ENCODE data around the gene DHRS1. TPM values are rescaled to one million over a fixed set of nuclear protein-coding genes. Genes with fewer than 3 reads are reported as not detected.

The DHRS1 gene
- total RNA-seq, 2 experiments from 2014 or later = 7.8 to 9.0 TPM

DNA sequence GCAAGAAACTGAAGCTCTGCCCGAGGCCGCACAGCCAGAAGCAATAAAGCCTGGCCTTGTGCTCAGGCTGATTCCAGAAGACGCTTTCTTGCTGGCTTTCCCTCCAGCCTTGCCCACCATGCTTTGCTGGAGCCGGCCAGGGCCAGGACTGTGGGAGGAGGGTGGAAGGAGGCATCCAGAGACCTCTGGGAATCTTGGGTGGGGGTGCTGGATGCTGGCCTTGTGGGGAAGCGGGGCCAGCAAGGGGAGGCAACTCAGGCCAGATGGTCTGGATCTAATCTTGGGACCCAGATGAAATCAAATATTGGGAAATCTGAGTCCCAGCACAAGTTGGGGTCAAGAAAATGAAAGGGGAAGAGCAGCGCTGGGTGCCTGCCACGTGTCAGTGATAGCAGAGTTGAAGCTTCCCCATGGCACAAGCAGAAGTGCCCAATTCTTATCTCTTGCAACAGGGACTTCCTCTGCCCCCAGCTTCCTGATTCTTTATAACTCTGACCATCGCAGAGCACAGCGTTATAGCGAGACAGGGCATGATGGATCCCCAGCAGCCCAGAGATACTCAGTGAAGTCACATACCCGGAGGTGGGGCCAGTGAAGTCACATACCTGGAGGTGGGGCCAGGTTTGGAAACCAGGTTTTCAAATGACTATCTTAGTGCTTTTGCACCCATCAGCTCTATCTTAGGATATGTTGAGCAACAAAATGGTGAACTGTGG, 21.8 kb downstream of the DHRS1 start:
- CTCF ChIA-PET = interaction anchor here (1.0 to 2.9 kb wide), 3 partner anchors 14 to 35 kb away, joined by 3 to 8 read pairs (median 3); partner anchors contain the start of gene CIDEB
- POLR2A ChIA-PET = no interaction called here

DNA sequence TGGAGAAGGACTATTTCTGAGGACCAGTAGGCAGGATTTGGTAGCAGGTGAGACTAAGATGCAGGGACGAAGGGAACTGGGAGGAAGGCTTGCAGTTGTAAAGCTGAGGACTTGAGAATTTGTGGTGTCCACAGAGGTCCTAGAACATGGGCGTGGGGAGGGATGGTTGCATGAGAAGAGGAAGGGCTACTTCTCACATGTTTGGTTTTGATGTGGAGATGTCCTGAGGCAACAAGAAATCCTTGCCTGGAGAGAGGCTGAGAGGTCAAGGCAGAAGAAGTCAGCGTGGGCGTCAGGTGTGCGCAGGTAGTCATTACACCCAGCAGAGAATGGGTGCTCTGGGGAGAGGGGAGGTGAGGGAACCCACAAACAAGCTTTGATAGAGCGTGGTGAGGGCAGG, 22.5 kb downstream of the DHRS1 start:
- POLR2A ChIA-PET = no interaction called here
- CTCF ChIA-PET = interaction anchor here (1.0 to 1.4 kb wide), 2 partner anchors 31 to 34 kb away, joined by 3 read pairs; partner anchors contain the start of gene CIDEB

DNA sequence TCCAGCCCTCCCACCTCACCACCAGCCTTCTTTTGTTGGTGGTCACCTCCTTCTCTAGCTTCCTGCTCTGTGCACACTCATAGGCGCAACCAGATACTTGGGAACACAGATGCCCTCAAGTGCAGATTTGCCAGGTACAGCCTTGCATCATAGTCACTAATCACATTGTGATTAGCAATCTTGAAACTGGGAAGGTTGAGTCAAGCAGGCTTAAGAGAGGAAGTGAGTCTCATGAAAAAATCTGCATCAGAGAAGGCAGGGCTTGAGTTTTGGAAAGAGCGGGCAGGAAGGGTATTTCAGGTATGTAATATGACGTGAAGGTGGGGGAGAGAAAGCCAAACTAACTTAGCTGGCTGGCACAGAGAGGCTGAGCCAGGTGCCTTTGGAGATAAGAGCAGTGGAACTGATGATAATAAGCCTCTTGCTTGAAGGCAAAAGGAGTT, 25.5 kb downstream of the DHRS1 start:
- POLR2A ChIA-PET = interaction anchor here (1.4 to 2.1 kb wide), 3 partner anchors 16 to 27 kb away, joined by 3 to 12 read pairs (median 7); partner anchors contain the start of genes DHRS1 and NOP9
- CTCF ChIA-PET = interaction anchor here (0.6 to 2.9 kb wide), 10 partner anchors 15 to 80 kb away, joined by 3 to 10 read pairs (median 4); partner anchors contain the start of gene TINF2

DNA sequence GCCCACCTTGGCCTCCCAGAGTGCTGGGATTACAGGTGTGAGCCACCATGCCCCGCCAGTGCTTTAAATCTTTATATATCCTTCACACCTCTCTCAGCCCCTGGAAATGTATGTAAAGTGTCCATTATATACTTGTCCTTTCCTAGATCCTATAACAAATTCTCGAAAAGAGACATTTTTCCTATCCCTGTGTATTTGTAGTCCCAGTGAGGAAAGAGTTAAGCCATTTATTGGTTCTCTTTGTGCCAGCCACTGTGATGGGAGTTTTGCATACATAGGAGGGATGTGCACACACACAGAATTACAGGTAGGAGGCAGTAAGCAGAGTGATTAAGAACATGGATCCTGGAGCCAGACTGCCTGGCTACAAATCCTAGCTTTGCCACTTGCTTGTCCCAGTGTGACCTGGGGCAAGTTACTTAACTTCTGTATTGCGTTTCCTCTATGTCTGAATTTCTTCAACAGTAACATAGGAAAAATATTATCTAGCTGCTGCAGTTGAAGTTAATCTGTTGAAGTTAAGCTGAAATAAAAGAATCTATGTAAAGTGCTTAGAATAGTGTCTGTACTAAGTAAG, 26.1 kb downstream of the DHRS1 start:
- POLR2A ChIA-PET = interaction anchor here (0.5 to 2.1 kb wide), 4 partner anchors 17 to 185 kb away, joined by 3 to 12 read pairs (median 6); partner anchors contain the start of genes DHRS1 and NOP9
- CTCF ChIA-PET = interaction anchor here (0.6 to 2.9 kb wide), 10 partner anchors 16 to 79 kb away, joined by 3 to 10 read pairs (median 4); partner anchors contain the start of gene TINF2

GRCh38 chr14:24272467-24272866, 27.1 kb downstream of the DHRS1 start:
- POLR2A ChIA-PET = no interaction called here
- CTCF ChIA-PET = interaction anchor here (1.2 to 3.8 kb wide), 4 partner anchors 17 to 30 kb away, joined by 3 to 17 read pairs (median 16); partner anchors contain the start of gene TINF2

- POLR2A ChIA-PET = interaction anchor here (0.6 to 2.8 kb wide), 4 partner anchors 25 to 43 kb away, joined by 3 to 24 read pairs (median 6); partner anchors contain the start of genes DHRS1, NOP9 and TINF2
- CTCF ChIA-PET = interaction anchor here (0.9 to 3.8 kb wide), 8 partner anchors 8 to 78 kb away, joined by 3 to 17 read pairs (median 4); partner anchors contain the start of genes TINF2 and TM9SF1
Observed at GRCh38 chr14:24271834-24272263, 27.7 kb downstream of the DHRS1 start.

DNA sequence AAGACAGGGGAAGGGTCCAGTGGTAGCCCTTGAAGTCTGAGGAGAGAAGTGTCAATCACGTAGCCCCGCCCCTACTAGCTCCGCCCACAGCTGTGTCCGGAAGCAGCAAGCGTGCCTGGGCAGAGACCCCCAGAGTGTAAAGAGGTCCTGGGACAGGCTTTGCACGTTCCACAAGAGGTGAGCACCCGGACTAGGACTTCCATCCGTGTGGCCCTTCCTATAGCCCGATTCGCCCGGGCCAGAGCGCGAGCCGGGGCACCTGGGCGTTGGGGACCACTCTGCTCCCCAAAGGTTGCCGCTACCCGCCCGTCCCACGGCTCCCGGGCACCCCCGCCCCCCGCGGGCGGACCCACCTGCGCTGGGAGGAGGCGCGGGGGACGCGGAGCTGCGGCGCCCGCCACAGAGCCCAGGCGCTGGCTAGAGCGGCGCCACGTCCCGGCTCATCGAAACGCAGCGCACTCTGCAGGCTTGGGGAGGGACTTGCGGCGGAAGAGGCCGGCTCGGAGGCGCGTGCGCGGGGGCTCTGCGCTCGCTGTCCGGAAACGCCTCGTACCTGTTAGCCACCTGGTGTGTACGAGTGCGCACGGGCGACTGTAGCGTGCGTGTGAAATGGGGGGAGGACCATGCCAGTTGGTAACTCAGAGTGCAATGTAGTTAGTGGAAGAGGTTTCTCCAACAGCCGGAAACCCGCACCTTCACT, 28.3 kb downstream of the DHRS1 start, which contains the start of gene RABGGTA:
Gene RABGGTA (minus strand): TSS at position 464 of the 700 bp plus-strand sequence. CDS start 482 bp downstream, outside the sequence.
- ChIA-PET CTCF (interaction anchor here (0.7 to 3.8 kb wide), 12 partner anchors 8 to 77 kb away, joined by 3 to 17 read pairs (median 3); partner anchors contain the start of genes CIDEB, LTB4R, TINF2 and TM9SF1), POLR2A (interaction anchor here (0.6 to 2.8 kb wide), 6 partner anchors 8 to 43 kb away, joined by 3 to 24 read pairs (median 4); partner anchors contain the start of genes DHRS1, NOP9 and TINF2)

GRCh38 chr14:24270537-24271133, 28.9 kb downstream of the DHRS1 start:
- POLR2A ChIA-PET = interaction anchor here (1.0 to 2.8 kb wide), 5 partner anchors 9 to 29 kb away, joined by 3 to 24 read pairs (median 4); partner anchors contain the start of genes DHRS1, NOP9 and TINF2

DNA sequence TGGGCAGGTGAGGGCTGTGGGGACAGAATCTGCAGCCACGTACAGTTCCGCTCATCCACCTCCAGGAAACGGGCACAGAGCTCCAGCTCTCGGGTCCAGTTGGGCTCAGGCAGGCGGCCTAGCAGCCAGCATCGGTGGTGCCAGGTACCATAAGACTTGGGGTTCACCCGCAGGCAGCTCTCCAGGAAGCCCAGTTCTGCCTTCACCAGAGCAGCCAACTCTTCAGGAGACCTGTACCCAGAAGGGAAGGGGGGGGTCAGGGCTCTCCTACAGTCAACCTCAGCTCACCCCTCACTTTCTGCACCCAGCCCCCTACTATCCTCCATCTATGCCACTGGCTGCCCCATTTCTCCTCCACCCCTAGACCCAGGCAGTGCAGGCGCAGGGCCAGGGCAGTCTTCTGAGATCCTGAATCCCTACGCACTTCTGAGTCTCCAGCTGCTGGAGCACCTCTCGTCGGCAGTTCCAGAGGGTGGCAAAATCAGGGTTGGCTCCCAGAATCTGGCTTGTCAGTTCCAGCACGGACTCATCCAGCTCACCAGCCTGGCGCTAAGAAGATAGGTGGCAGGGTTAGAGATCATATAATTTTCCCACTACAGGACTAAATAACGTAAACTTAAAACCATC, 29.6 kb downstream of the DHRS1 start:
- CTCF ChIA-PET = interaction anchor here (1.1 to 3.8 kb wide), 6 partner anchors 23 to 38 kb away, joined by 3 to 17 read pairs (median 10); partner anchors contain the start of genes CIDEB and TINF2
- POLR2A ChIA-PET = interaction anchor here (1.0 to 2.8 kb wide), 2 partner anchors 10 to 27 kb away, joined by 4 to 24 read pairs; partner anchors contain the start of gene TINF2

More at GRCh38 chr14:24270537-24271133, 28.9 kb downstream of the DHRS1 start:
- CTCF ChIA-PET = interaction anchor here (0.7 to 3.8 kb wide), 11 partner anchors 9 to 76 kb away, joined by 3 to 17 read pairs (median 3); partner anchors contain the start of genes CIDEB, LTB4R, TINF2 and TM9SF1

DNA sequence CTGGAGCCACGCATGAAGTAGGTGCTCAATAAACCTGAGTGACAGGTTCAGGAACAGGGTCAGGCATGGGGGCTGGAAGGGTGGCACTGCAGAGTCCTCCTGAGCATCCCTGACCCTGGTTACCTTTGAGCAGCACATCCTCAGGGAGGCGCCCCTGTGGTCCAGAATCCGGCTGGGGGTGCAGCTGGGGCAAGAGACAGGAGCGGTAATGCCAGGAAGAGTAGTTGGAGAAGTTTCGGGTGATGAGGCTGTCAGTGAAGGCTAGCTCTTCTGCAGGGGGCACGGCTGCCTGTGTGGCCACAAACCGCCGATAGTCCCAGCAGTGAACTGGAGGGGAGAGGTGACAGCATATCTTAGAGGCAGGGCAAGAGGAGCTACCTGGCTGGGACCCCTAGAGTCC, 30.2 kb downstream of the DHRS1 start:
- CTCF ChIA-PET = interaction anchor here (1.1 to 3.8 kb wide), 2 partner anchors 27 to 28 kb away, joined by 5 to 17 read pairs; partner anchors contain the start of gene TINF2
- POLR2A ChIA-PET = interaction anchor here (0.5 to 2.8 kb wide), 2 partner anchors 22 to 27 kb away, joined by 4 to 24 read pairs; partner anchors contain the start of gene TINF2

DNA sequence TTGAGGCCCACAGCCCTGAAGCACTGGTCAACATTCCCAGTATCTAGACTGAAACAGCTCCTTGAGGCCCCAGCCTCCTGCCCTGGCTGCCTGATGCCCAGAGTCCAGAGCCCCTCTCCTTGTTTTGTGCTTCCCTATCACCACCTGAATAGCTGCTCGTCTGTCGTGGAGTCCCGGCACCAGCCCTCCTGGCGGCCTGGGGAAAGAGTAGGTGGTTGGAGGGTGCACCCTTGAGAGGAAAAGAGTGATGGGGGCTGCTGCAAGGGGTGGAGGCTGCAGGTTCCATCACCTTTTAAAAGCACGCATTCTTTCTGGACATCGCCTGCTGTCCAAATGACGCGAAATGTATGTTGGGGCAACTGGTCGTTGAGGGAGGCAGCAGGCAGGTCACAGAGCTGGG, 31.4 kb downstream of the DHRS1 start:
- POLR2A ChIA-PET = no interaction called here
- CTCF ChIA-PET = no interaction called here

DNA sequence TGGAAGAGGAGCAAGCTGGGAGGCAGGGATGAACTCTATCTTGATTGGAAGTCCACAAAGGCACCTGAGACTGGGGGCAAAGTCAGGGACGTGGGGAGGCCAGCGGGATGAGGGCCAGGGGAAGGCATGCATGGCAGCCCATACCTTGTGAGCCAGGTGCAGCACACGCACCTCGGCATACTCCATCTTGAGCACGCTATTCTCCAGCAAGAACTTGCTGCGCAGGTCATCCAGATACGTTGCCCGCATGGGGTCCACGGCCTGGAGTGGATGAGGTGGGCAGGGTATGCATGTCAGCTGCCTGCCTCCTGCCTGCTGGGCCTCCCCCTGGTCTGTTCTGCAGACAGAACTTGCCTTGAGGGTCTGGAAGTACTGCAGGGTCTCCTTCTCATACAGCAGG, 32.1 kb downstream of the DHRS1 start:
- CTCF ChIA-PET = no interaction called here

DNA sequence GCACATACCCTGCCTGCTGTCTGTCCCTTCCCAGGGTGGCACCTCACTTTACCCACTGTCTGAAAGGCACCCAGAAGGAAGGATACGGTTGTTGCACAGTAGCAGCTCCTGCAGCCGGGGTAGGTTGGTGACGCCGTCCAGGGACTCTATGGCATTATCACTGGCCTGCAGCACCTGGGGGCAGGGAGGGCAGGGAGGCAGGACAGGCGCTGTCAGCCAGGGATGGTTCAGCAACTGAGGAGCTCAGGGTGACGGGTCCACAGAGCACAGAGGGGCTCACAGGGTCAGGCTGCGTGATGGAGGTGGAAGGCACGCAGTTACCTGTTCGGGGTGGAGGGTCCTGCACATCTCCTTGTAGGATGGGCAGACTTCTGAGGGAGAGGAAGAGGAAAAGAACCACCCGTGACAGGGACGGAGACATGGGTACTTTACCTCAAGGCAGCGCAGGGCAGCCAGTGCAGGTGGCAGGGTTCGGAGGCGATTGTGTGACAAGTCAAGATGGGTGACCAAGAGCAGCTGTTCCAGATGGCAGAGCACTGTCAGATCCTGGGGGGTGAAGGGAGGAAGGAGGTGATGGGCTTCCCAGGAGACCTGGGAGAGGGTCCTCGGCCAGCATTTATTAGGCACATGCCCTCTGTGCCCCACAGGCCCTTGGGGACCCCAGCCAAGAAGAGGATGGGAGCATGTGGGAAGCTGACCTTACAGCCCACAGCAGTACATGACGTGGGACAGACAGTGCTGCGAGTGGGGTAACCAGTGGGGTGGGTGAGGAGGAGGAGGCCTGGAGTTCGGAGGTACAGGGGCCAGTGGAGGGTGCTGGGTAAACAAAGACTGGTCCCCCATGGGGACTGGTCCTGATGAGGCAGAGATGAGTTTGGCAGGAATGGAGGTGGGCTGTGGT, 33.0 kb downstream of the DHRS1 start:
- ChIA-PET POLR2A (no interaction called here), CTCF (no interaction called here)

More for the DNA sequence above, 32.1 kb downstream of the DHRS1 start:
- POLR2A ChIA-PET = no interaction called here

DNA sequence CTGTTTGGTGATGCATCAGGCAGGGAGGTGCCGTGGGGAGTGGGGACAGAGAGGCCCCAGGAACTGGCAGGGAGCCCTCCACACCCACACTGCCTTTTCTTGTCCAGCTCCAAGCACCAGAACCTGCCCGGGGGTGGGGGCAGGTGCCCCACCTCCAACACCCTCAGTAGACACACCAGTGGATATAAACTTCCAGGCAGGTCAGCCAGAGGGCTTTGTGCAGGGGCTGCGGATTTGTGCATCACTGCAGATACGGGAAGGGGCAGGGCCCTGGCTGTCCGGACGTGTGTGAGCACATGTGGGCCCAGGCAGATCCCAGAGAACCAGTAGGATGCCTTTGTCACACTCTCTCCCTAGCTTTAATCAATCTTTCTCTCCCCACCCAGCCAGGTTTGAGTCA, 35.3 kb downstream of the DHRS1 start:
- POLR2A ChIA-PET = no interaction called here
- CTCF ChIA-PET = interaction anchor here (0.5 kb wide), 1 partner anchor 105 kb away, joined by 4 read pairs; no protein-coding TSS in a partner anchor

GRCh38 chr14:24263848-24264247, 35.7 kb downstream of the DHRS1 start:
- ChIA-PET POLR2A (no interaction called here), CTCF (interaction anchor here (0.5 kb wide), 1 partner anchor 104 kb away, joined by 4 read pairs; no protein-coding TSS in a partner anchor)

- ChIA-PET POLR2A (no interaction called here), CTCF (no interaction called here)
Observed at GRCh38 chr14:24262821-24263733, 36.5 kb downstream of the DHRS1 start, which contains the start of gene TGM1. TGM1 (minus strand) TSS chr14:24263177; CDS start chr14:24262352, 825 bp downstream.

Data from activated CD8-positive, alpha-beta memory T cell treated with anti-CD3 and anti-CD28 coated beads for 36 hours (primary cell).